ENCODE data around the gene ANKRD27. TPM values are rescaled to one million over a fixed set of nuclear protein-coding genes. Genes with fewer than 3 reads are reported as not detected.
"Not testable (repeated sequence)": the region's sequence is repeated elsewhere in the genome, so short reads cannot be mapped to it uniquely, and the experiment has no call there.

Gene ANKRD27
- total and polyA plus RNA-seq, 4 donors, result 13.8 to 20.7 (median 17.9) TPM

DNA sequence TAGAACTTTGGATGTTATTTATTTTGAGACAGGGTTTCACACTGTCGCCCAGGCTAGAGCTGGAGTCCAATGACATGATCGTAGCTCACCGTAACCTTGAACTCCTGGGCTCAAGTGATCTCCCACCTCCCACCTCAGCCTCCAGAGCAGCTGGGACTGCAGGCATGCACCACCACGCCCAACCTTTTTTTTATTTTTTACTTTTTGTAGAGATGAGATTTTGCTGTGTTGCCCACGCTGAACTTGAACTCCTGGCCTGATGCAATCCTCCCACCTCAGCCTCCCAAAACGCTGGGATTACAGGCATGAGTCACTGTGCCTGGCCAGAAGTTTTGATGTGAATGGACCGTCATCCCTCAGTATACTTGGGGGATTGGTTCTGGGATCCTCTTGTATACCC lies 13.7 kb downstream of the ANKRD27 start:
- Histone ChIP-seq H3K9me3 (ENCODE audit: control insufficient read depth, insufficient read depth, low read length) (no peaks in the 10 kb centered on the region), H3K27me3 (ENCODE audit: control insufficient read depth, insufficient read depth, low read length) (no peaks in the 10 kb centered on the region)
- no CpG with 5 or more reads among the region's 7 CpGs for WGBS (ENCODE audit: insufficient coverage)

GRCh38 chr19:32658527-32658926 lies 16.5 kb downstream of the ANKRD27 start:
- Histone ChIP-seq H3K9me3 (ENCODE audit: control insufficient read depth, insufficient read depth, low read length) (no peaks in the 10 kb centered on the region), H3K4me1 (ENCODE audit: control insufficient read depth, insufficient read depth, low read length) (no peaks in the 10 kb centered on the region), H3K36me3 (ENCODE audit: control insufficient read depth, insufficient read depth, low read length) (peaks cover 35% of the 10 kb centered on the region), H3K27ac (ENCODE audit: low read depth, low read length) (no peak overlapping the region), H3K4me3 (ENCODE audit: low read depth, low read length) (no peak overlapping the region), H3K27me3 (ENCODE audit: control insufficient read depth, insufficient read depth, low read length) (no peaks in the 10 kb centered on the region)
- no peak for DNase-seq (ENCODE audit: low read depth in 4 of 6, low spot score in 6 of 6)
- WGBS (ENCODE audit: insufficient coverage), result 90% methylated on average over 10 of the region's 10 CpGs

More for the DNA sequence above, 13.7 kb downstream of the ANKRD27 start:
- no peaks in the 10 kb centered on the region for H3K4me1 ChIP-seq (ENCODE audit: control insufficient read depth, insufficient read depth, low read length)
- H3K36me3 ChIP-seq (ENCODE audit: control insufficient read depth, insufficient read depth, low read length), result peaks cover 17% of the 10 kb centered on the region
- H3K27ac ChIP-seq (ENCODE audit: low read depth, low read length), result no peak overlapping the region
- no peak for DNase-seq (ENCODE audit: low read depth in 4 of 6, low spot score in 6 of 6)
- H3K4me3 ChIP-seq (ENCODE audit: low read depth, low read length), result no peak overlapping the region

DNA sequence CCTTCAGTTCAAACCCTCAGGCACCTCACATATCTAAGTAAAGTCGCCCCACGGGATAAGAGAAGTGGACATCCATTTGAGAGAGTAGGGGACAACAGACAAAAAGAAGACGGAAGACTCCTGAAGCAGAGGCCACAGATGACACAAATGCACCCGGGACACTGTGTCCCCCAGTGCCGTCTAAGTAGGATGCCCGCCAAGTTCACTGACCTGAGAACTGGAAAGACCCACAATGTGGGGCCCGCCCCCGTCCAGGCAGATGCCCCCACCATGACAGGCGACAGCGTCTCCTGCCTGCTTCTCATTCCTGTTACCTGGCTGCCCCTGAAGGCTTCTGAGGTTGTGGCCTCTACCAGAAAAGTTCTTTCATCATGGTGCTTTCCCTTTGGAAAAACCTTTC lies 16.9 kb downstream of the ANKRD27 start:
- WGBS (ENCODE audit: insufficient coverage), result 88% methylated on average over 10 of the region's 10 CpGs
- H3K36me3 ChIP-seq (ENCODE audit: control insufficient read depth, insufficient read depth, low read length), result peaks cover 35% of the 10 kb centered on the region
- no peak for DNase-seq (ENCODE audit: low read depth in 4 of 6, low spot score in 6 of 6)
- no peaks in the 10 kb centered on the region for H3K9me3 ChIP-seq (ENCODE audit: control insufficient read depth, insufficient read depth, low read length)
- H3K4me1 ChIP-seq (ENCODE audit: control insufficient read depth, insufficient read depth, low read length), result peaks cover 4% of the 10 kb centered on the region
- no peak overlapping the region for H3K4me3 ChIP-seq (ENCODE audit: low read depth, low read length)
- no peaks in the 10 kb centered on the region for H3K27me3 ChIP-seq (ENCODE audit: control insufficient read depth, insufficient read depth, low read length)
- H3K27ac ChIP-seq (ENCODE audit: low read depth, low read length), result no peak overlapping the region

GRCh38 chr19:32656379-32656778 lies 18.6 kb downstream of the ANKRD27 start:
- not testable (repeated sequence) for H3K4me3 ChIP-seq (ENCODE audit: low read depth, low read length); DNase-seq (ENCODE audit: low read depth in 4 of 6, low spot score in 6 of 6); H3K27ac ChIP-seq (ENCODE audit: low read depth, low read length); H3K9me3 ChIP-seq (ENCODE audit: control insufficient read depth, insufficient read depth, low read length); H3K27me3 ChIP-seq (ENCODE audit: control insufficient read depth, insufficient read depth, low read length)
- Histone ChIP-seq H3K4me1 (ENCODE audit: control insufficient read depth, insufficient read depth, low read length) (peaks cover 20% of the 10 kb centered on the region), H3K36me3 (ENCODE audit: control insufficient read depth, insufficient read depth, low read length) (peaks cover 35% of the 10 kb centered on the region)
- 100% methylated on average over 5 of the region's 8 CpGs for WGBS (ENCODE audit: insufficient coverage)

DNA sequence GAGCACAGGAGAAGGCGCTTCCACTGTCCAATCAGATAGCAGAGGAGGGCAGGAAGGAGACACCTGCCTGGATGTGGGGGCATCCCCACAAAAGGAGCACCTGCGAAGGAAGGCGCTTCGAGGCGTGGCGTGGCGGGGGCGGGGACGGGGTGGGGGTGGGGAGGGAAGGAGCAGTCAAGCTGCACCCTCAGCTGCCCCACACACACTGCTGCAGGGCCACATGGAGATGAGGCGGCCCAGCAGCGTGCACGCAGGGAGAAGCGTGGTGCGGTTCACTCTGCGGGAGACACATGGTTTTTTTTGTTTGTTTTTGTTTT lies 21.4 kb downstream of the ANKRD27 start:
- no peak overlapping the region for H3K4me3 ChIP-seq (ENCODE audit: low read depth, low read length)
- WGBS (ENCODE audit: insufficient coverage), result 93% methylated on average over 3 of the region's 15 CpGs
- no peaks in the 10 kb centered on the region for H3K9me3 ChIP-seq (ENCODE audit: control insufficient read depth, insufficient read depth, low read length)
- peak overlapping the region; percentile 36 for H3K27ac ChIP-seq (ENCODE audit: low read depth, low read length)
- H3K4me1 ChIP-seq (ENCODE audit: control insufficient read depth, insufficient read depth, low read length), result peaks cover 21% of the 10 kb centered on the region
- no peak for DNase-seq (ENCODE audit: low read depth in 4 of 6, low spot score in 6 of 6)
- no peaks in the 10 kb centered on the region for H3K27me3 ChIP-seq (ENCODE audit: control insufficient read depth, insufficient read depth, low read length)
- peaks cover 41% of the 10 kb centered on the region for H3K36me3 ChIP-seq (ENCODE audit: control insufficient read depth, insufficient read depth, low read length)

DNA sequence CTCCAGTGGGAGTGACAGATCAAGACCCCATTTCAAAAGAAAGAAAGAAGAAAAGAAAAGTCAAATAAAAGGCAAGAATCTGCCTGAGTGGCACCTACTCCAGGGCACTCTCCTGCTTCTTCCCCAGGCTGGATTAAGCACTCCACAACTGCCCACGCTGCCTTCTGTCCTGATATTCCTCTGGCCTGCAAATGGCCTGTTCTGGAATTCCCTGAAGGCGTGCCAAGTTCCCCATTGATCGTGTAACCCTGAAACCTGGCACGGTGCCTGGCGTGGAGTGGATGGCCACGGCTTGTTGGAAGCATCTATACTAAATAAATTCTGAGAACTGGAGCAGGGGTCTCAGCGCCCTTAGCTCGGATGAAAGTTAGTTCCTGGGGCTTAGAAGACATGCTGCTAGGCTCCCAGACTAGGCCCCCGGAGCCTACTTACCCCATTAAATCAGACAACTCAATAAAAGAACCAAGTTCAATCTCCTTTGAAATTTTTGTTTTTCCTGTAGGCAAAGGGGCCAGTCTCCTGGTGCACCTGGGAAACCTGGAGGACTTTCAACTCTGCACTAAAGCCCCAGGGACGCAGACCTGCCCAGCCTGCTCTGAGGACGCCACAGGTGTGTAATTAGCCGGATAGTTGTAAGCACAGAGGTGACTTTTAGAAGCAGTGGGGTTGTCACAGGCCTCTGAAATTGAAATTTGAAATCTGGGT lies 21.9 kb downstream of the ANKRD27 start:
- DNase-seq (ENCODE audit: low read depth in 4 of 6, low spot score in 6 of 6), result peak in 5 of 6 donors; percentile 50 to 87 (median 52)
- WGBS (ENCODE audit: insufficient coverage), result 36% methylated on average over 8 of the region's 12 CpGs
- Histone ChIP-seq H3K36me3 (ENCODE audit: control insufficient read depth, insufficient read depth, low read length) (peaks cover 40% of the 10 kb centered on the region), H3K4me3 (ENCODE audit: low read depth, low read length) (no peak overlapping the region), H3K27ac (ENCODE audit: low read depth, low read length) (peak overlapping the region; percentile 36), H3K4me1 (ENCODE audit: control insufficient read depth, insufficient read depth, low read length) (peaks cover 21% of the 10 kb centered on the region), H3K9me3 (ENCODE audit: control insufficient read depth, insufficient read depth, low read length) (no peaks in the 10 kb centered on the region), H3K27me3 (ENCODE audit: control insufficient read depth, insufficient read depth, low read length) (no peaks in the 10 kb centered on the region)

- peaks cover 42% of the 10 kb centered on the region for H3K36me3 ChIP-seq (ENCODE audit: control insufficient read depth, insufficient read depth, low read length)
- not testable (repeated sequence) for H3K4me3 ChIP-seq (ENCODE audit: low read depth, low read length); H3K27me3 ChIP-seq (ENCODE audit: control insufficient read depth, insufficient read depth, low read length); DNase-seq (ENCODE audit: low read depth in 4 of 6, low spot score in 6 of 6); H3K9me3 ChIP-seq (ENCODE audit: control insufficient read depth, insufficient read depth, low read length); H3K27ac ChIP-seq (ENCODE audit: low read depth, low read length)
- peaks cover 21% of the 10 kb centered on the region for H3K4me1 ChIP-seq (ENCODE audit: control insufficient read depth, insufficient read depth, low read length)
- WGBS (ENCODE audit: insufficient coverage), result 94% methylated on average over 12 of the region's 13 CpGs
Measured at GRCh38 chr19:32652331-32652730, 22.6 kb downstream of the ANKRD27 start.

GRCh38 chr19:32651729-32652140 lies 23.2 kb downstream of the ANKRD27 start:
- Histone ChIP-seq H3K27ac (ENCODE audit: low read depth, low read length) (peak overlapping the region; percentile 25), H3K4me1 (ENCODE audit: control insufficient read depth, insufficient read depth, low read length) (peaks cover 21% of the 10 kb centered on the region), H3K27me3 (ENCODE audit: control insufficient read depth, insufficient read depth, low read length) (no peaks in the 10 kb centered on the region), H3K36me3 (ENCODE audit: control insufficient read depth, insufficient read depth, low read length) (peaks cover 47% of the 10 kb centered on the region), H3K4me3 (ENCODE audit: low read depth, low read length) (no peak overlapping the region), H3K9me3 (ENCODE audit: control insufficient read depth, insufficient read depth, low read length) (no peaks in the 10 kb centered on the region)
- peak in 5 of 6 donors; percentile 35 to 83 (median 59) for DNase-seq (ENCODE audit: low read depth in 4 of 6, low spot score in 6 of 6)
- 31% methylated on average over 6 of the region's 8 CpGs for WGBS (ENCODE audit: insufficient coverage)

GRCh38 chr19:32650671-32651070 lies 24.3 kb downstream of the ANKRD27 start:
- H3K4me3 ChIP-seq (ENCODE audit: low read depth, low read length), result no peak overlapping the region
- no peaks in the 10 kb centered on the region for H3K27me3 ChIP-seq (ENCODE audit: control insufficient read depth, insufficient read depth, low read length)
- H3K27ac ChIP-seq (ENCODE audit: low read depth, low read length), result no peak overlapping the region
- no peaks in the 10 kb centered on the region for H3K9me3 ChIP-seq (ENCODE audit: control insufficient read depth, insufficient read depth, low read length)
- WGBS (ENCODE audit: insufficient coverage), result 100% methylated on average over 1 of the region's 5 CpGs
- peaks cover 21% of the 10 kb centered on the region for H3K4me1 ChIP-seq (ENCODE audit: control insufficient read depth, insufficient read depth, low read length)
- H3K36me3 ChIP-seq (ENCODE audit: control insufficient read depth, insufficient read depth, low read length), result peaks cover 44% of the 10 kb centered on the region
- DNase-seq (ENCODE audit: low read depth in 4 of 6, low spot score in 6 of 6), result no peak

DNA sequence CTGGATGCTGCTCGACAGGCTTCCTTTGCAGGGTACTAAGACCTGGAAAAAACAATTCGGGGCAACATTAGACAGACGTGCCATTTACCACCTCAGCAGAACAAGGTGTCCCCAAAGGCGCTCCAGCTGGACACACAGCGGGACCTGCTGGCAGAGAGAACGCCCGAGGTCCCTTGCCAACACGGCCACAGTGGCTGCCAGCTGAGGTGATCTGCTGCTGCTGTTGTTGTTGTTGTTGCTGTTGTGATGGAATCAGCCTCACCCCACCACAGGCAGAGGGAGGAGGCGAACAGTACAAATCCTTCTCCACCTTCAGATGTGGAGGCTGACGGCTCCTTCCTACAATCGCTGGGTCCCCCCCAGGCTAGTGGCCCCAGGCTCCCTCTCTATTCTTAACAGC lies 25.2 kb downstream of the ANKRD27 start:
- no peak for DNase-seq (ENCODE audit: low read depth in 4 of 6, low spot score in 6 of 6)
- H3K27ac ChIP-seq (ENCODE audit: low read depth, low read length), result no peak overlapping the region
- no peaks in the 10 kb centered on the region for H3K9me3 ChIP-seq (ENCODE audit: control insufficient read depth, insufficient read depth, low read length)
- H3K27me3 ChIP-seq (ENCODE audit: control insufficient read depth, insufficient read depth, low read length), result no peaks in the 10 kb centered on the region
- H3K4me1 ChIP-seq (ENCODE audit: control insufficient read depth, insufficient read depth, low read length), result peaks cover 21% of the 10 kb centered on the region
- H3K4me3 ChIP-seq (ENCODE audit: low read depth, low read length), result no peak overlapping the region
- H3K36me3 ChIP-seq (ENCODE audit: control insufficient read depth, insufficient read depth, low read length), result peaks cover 35% of the 10 kb centered on the region
- WGBS (ENCODE audit: insufficient coverage), result 81% methylated on average over 3 of the region's 11 CpGs
